ENCODE results near the gene NRTN.

Gene NRTN

DNA sequence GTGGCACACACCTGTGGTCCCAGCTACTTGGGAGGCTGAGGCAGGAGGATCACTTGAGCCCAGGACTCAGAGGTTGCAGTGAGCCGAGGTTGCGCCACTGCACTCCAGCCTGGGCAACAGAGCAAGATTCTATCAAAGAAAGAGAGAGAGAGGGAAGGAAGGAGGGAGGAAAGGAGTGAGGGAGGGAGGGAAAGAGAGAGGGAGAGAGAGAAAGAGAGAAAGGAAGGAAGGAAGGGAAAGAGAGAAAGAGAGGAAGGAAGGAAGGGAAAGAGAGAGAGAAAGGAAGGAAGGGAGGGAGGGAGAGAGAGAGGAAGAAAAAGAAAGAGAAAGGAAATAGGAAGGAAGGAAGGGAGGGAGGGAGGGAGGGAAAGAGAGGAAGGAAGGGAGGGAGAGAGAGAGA is 12.4 kb downstream of the NRTN start:
- TF ChIP-seq EP300 (IDR thresholded peaks at IDR 0.05; ENCODE audit: borderline replicate concordance) (no peak), CREB1 (IDR thresholded peaks at IDR 0.05; ENCODE audit: low read depth) (no peak), TEAD4 (IDR thresholded peaks at IDR 0.05) (no peak), RAD21 (IDR thresholded peaks at IDR 0.05; ENCODE audit: low read depth) (no peak), NFIC (IDR thresholded peaks at IDR 0.05) (no peak), YY1 (IDR thresholded peaks at IDR 0.05; ENCODE audit: low read depth) (no peak), TCF12 (IDR thresholded peaks at IDR 0.05; ENCODE audit: low read depth) (no peak), TAF1 (IDR thresholded peaks at IDR 0.05; ENCODE audit: low read depth) (no peak), EGR1 (IDR thresholded peaks at IDR 0.05) (no peak), ZBTB7A (IDR thresholded peaks at IDR 0.05; ENCODE audit: low read depth) (no peak), FOXM1 (IDR thresholded peaks at IDR 0.05; ENCODE audit: borderline replicate concordance, low read depth) (no peak)
- TF ChIP-seq, protein P1, sequence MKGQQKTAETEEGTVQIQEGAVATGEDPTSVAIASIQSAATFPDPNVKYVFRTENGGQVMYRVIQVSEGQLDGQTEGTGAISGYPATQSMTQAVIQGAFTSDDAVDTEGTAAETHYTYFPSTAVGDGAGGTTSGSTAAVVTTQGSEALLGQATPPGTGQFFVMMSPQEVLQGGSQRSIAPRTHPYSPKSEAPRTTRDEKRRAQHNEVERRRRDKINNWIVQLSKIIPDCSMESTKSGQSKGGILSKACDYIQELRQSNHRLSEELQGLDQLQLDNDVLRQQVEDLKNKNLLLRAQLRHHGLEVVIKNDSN (IDR thresholded peaks at IDR 0.05) = no peak
- TF ChIP-seq, protein P2, sequence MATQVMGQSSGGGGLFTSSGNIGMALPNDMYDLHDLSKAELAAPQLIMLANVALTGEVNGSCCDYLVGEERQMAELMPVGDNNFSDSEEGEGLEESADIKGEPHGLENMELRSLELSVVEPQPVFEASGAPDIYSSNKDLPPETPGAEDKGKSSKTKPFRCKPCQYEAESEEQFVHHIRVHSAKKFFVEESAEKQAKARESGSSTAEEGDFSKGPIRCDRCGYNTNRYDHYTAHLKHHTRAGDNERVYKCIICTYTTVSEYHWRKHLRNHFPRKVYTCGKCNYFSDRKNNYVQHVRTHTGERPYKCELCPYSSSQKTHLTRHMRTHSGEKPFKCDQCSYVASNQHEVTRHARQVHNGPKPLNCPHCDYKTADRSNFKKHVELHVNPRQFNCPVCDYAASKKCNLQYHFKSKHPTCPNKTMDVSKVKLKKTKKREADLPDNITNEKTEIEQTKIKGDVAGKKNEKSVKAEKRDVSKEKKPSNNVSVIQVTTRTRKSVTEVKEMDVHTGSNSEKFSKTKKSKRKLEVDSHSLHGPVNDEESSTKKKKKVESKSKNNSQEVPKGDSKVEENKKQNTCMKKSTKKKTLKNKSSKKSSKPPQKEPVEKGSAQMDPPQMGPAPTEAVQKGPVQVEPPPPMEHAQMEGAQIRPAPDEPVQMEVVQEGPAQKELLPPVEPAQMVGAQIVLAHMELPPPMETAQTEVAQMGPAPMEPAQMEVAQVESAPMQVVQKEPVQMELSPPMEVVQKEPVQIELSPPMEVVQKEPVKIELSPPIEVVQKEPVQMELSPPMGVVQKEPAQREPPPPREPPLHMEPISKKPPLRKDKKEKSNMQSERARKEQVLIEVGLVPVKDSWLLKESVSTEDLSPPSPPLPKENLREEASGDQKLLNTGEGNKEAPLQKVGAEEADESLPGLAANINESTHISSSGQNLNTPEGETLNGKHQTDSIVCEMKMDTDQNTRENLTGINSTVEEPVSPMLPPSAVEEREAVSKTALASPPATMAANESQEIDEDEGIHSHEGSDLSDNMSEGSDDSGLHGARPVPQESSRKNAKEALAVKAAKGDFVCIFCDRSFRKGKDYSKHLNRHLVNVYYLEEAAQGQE (IDR thresholded peaks at IDR 0.05; ENCODE audit: low read depth) = no peak

DNA sequence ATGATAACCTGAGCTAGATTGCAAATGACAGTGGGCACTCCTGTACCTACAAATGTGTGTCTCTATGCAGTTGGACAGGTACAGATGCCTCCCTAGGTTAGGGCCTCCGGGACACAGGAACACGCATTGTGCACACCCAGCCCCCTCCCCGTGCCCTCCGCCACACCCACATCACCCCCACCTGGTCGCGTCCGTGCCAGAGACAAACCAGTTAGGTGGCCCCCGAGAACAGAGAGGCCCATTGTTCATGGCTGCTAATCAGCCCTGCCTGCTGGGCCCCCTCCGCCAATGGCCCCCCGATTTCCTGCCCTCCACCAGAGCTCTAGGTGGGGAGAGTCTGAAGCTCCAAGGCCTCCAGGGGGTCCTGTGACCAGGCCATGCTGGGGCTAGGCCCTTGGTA is 13.7 kb downstream of the NRTN start:
- TF ChIP-seq ZBTB7A (IDR thresholded peaks at IDR 0.05; ENCODE audit: low read depth) = no peak
- TF ChIP-seq, protein P1 (IDR thresholded peaks at IDR 0.05) = no peak
- TF ChIP-seq YY1 (IDR thresholded peaks at IDR 0.05; ENCODE audit: low read depth) = no peak
- no peak for TF ChIP-seq EP300 (IDR thresholded peaks at IDR 0.05; ENCODE audit: borderline replicate concordance)
- TF ChIP-seq CEBPB (IDR thresholded peaks at IDR 0.05) = no peak
- no peak for TF ChIP-seq TAF1 (IDR thresholded peaks at IDR 0.05; ENCODE audit: low read depth)
- TF ChIP-seq RAD21 (IDR thresholded peaks at IDR 0.05; ENCODE audit: low read depth) = no peak
- TF ChIP-seq TEAD4 (IDR thresholded peaks at IDR 0.05) = no peak
- TF ChIP-seq FOXM1 (IDR thresholded peaks at IDR 0.05; ENCODE audit: borderline replicate concordance, low read depth) = no peak
- TF ChIP-seq, protein P3, sequence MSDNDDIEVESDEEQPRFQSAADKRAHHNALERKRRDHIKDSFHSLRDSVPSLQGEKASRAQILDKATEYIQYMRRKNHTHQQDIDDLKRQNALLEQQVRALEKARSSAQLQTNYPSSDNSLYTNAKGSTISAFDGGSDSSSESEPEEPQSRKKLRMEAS (IDR thresholded peaks at IDR 0.05) = no peak

DNA sequence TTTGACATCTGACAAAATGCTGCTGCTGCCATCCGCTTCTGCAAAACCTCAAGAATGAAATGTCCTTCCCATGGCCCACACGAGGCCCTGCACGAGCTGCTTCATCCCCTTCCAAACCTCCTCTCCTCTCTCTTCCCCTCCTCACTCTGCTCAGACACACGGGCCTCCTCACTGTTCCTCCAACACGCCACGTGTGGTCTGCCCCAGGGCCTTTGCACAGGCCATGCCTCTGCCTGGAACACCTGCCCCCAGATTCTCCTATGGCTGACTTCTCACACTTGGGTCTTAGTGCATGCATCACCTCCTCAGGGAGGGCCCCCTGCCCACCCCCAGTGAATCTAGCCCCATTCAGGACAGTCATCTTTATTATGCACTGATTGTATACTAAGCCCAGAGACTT is 15.9 kb downstream of the NRTN start:
- no peak for TF ChIP-seq ZBTB7A (IDR thresholded peaks at IDR 0.05; ENCODE audit: low read depth)
- TF ChIP-seq EP300 (IDR thresholded peaks at IDR 0.05; ENCODE audit: borderline replicate concordance) = no peak
- TF ChIP-seq TEAD4 (IDR thresholded peaks at IDR 0.05) = no peak
- no peak for TF ChIP-seq RAD21 (IDR thresholded peaks at IDR 0.05; ENCODE audit: low read depth)
- TF ChIP-seq NFIC (IDR thresholded peaks at IDR 0.05) = no peak
- TF ChIP-seq CEBPB (IDR thresholded peaks at IDR 0.05) = no peak
- TF ChIP-seq, protein P1 (IDR thresholded peaks at IDR 0.05) = no peak
- TF ChIP-seq TAF1 (IDR thresholded peaks at IDR 0.05; ENCODE audit: low read depth) = no peak
- TF ChIP-seq, protein P3 (IDR thresholded peaks at IDR 0.05) = no peak
- TF ChIP-seq FOXM1 (IDR thresholded peaks at IDR 0.05; ENCODE audit: borderline replicate concordance, low read depth) = no peak
- TF ChIP-seq EGR1 (IDR thresholded peaks at IDR 0.05) = no peak
- TF ChIP-seq TCF12 (IDR thresholded peaks at IDR 0.05; ENCODE audit: low read depth) = no peak
- TF ChIP-seq YY1 (IDR thresholded peaks at IDR 0.05; ENCODE audit: low read depth) = no peak
- TF ChIP-seq, protein P2 (IDR thresholded peaks at IDR 0.05; ENCODE audit: low read depth) = no peak
- no peak for TF ChIP-seq CREB1 (IDR thresholded peaks at IDR 0.05; ENCODE audit: low read depth)

DNA sequence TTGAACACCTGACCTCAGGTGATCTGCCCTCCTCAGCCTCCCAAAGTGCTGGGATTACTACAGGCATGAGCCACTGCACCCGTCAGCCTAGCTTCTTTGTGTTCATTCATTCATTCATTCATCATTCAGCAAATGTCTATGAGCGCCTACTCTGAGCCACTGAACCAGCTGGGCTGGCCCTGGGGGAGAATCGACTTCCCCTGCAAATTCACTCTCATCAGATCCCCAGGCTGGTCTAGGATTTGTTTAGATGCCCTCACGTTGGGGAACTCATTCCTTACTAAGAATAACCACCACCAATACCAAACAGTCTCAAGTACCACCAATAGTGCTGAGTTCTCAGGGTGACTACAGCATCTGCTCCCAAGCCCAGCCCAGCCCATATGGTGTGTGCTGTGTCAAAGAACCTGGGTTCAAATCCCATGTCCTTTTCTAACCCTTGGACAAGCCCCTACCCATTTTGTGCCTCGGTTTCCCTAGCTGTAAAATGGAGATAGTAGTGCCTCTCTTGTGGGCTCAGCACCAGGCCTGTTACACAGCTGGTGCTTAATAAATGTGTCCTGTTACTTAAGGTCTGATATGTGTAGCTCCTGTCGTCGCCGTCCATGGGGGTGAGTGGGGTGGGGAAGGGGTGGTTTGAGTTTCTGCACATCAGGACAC is 16.8 kb downstream of the NRTN start:
- TF ChIP-seq EGR1 (IDR thresholded peaks at IDR 0.05) = no peak
- TF ChIP-seq, protein P1 (IDR thresholded peaks at IDR 0.05) = no peak
- TF ChIP-seq, protein P3 (IDR thresholded peaks at IDR 0.05) = no peak
- TF ChIP-seq ZBTB7A (IDR thresholded peaks at IDR 0.05; ENCODE audit: low read depth) = no peak
- TF ChIP-seq YY1 (IDR thresholded peaks at IDR 0.05; ENCODE audit: low read depth) = no peak
- no peak for TF ChIP-seq FOXM1 (IDR thresholded peaks at IDR 0.05; ENCODE audit: borderline replicate concordance, low read depth)
- no peak for TF ChIP-seq NFIC (IDR thresholded peaks at IDR 0.05)
- TF ChIP-seq TCF12 (IDR thresholded peaks at IDR 0.05; ENCODE audit: low read depth) = no peak
- TF ChIP-seq CREB1 (IDR thresholded peaks at IDR 0.05; ENCODE audit: low read depth) = no peak
- TF ChIP-seq RAD21 (IDR thresholded peaks at IDR 0.05; ENCODE audit: low read depth) = no peak
- TF ChIP-seq, protein P2 (IDR thresholded peaks at IDR 0.05; ENCODE audit: low read depth) = no peak
- TF ChIP-seq EP300 (IDR thresholded peaks at IDR 0.05; ENCODE audit: borderline replicate concordance) = no peak
- TF ChIP-seq CEBPB (IDR thresholded peaks at IDR 0.05) = no peak
- no peak for TF ChIP-seq TAF1 (IDR thresholded peaks at IDR 0.05; ENCODE audit: low read depth)
- no peak for TF ChIP-seq TEAD4 (IDR thresholded peaks at IDR 0.05)

All from Ishikawa (cell line).